PC-9 (cell line): ENCODE results near the gene ANO2. TPM values are rescaled to one million over a fixed set of nuclear protein-coding genes. Genes with fewer than 3 reads are reported as not detected.
A peak's percentile ranks its signal among the peaks of the same experiment; 100 is the strongest.

Experiments used
- BruUV-seq: library from RNA; stranded (reverse); fragments of 400-500 nt; replicated peaks from 2 replicates; lab custom pipeline; 2021; lab: Mats Ljungman, UMichigan
- CTCF ChIA-PET: fragments of 300-600 bp; sonication (Branson Sonifier 250); formaldehyde crosslinking; loops from one replicate; lab custom pipeline; 2022; ENCODE audit warnings: antibody characterized with exemption; lab: Charles Lee
- POLR2A ChIA-PET: fragments of 300-600 bp; sonication (Branson Sonifier 250); formaldehyde crosslinking; loops from one replicate; lab custom pipeline; 2022; ENCODE audit warnings: antibody characterized with exemption; ENCODE audit not compliant: unreplicated experiment; lab: Charles Lee
- DNase-seq, 2 experiments: peaks; one replicate each; pipeline versions ENCODE4 v3.0.0 to v3.0.0-alpha.2; 2015 to 2022; ENCODE audit warnings: mixed read lengths in 1 of 2
- H2AFZ ChIP-seq: fragments of 200-600 bp; sonication (generic); 2 replicates; pipeline ENCODE4 v1.8.1; 2017; ENCODE audit warnings: antibody characterized with exemption
- H3F3A ChIP-seq: fragments of 200-600 bp; sonication (generic); 2 replicates; pipeline ENCODE4 v1.8.1; 2017; ENCODE audit warnings: antibody characterized with exemption, mild to moderate bottlenecking, low read depth; ENCODE audit not compliant: insufficient read depth
- H3K27ac ChIP-seq: fragments of 200-600 bp; sonication (generic); 2 replicates; pipeline ENCODE4 v1.6.1; 2016; ENCODE audit warnings: mixed run types
- H3K27me3 ChIP-seq: fragments of 200-600 bp; sonication (generic); 2 replicates; pipeline ENCODE4 v1.6.1; 2016; ENCODE audit warnings: low read depth, mixed run types; ENCODE audit not compliant: insufficient read depth
- H3K36me3 ChIP-seq: fragments of 200-600 bp; sonication (generic); 2 replicates; pipeline ENCODE4 v1.6.1; 2016; ENCODE audit warnings: low read depth, mixed run types
- H3K4me1 ChIP-seq: fragments of 200-600 bp; sonication (generic); replicated peaks from 2 replicates; pipeline ENCODE4 v1.6.1; 2016; ENCODE audit warnings: mixed run types; ENCODE audit not compliant: insufficient read depth
- H3K4me2 ChIP-seq: fragments of 200-600 bp; sonication (generic); 2 replicates; pipeline ENCODE4 v1.6.1; 2017; ENCODE audit warnings: mixed run types
- H3K4me3 ChIP-seq: fragments of 200-600 bp; sonication (generic); 2 replicates; pipeline ENCODE4 v1.6.1; 2016; ENCODE audit warnings: mixed run types
- H3K79me2 ChIP-seq: fragments of 200-600 bp; sonication (generic); 2 replicates; pipeline ENCODE4 v1.6.1; 2017; ENCODE audit warnings: low read depth, mixed run types
- H3K9me2 ChIP-seq: fragments of 200-600 bp; sonication (generic); 2 replicates; pipeline ENCODE4 v1.8.1; 2017; ENCODE audit warnings: mild to moderate bottlenecking; ENCODE audit not compliant: insufficient read depth
- H3K9me3 ChIP-seq: fragments of 200-600 bp; sonication (generic); 2 replicates; pipeline ENCODE4 v1.8.1; 2016; ENCODE audit warnings: low read depth; ENCODE audit not compliant: insufficient read depth
- H4K20me1 ChIP-seq: fragments of 200-600 bp; sonication (generic); 2 replicates; pipeline ENCODE4 v1.8.1; 2017; ENCODE audit not compliant: insufficient read depth
- EZH2 ChIP-seq: fragments of 200-600 bp; sonication (generic); IDR thresholded peaks from 2 replicates; pipeline ENCODE4 v1.8.0; 2017; ENCODE audit warnings: antibody characterized with exemption, low read depth
- intact Hi-C: fragments of 100-400 bp; cut with micrococcal nuclease; formaldehyde crosslinking; loops from one replicate; pipeline ENCODE4 v1.10.0; 2022; ENCODE audit not compliant: unreplicated experiment
- total RNA-seq: library from RNA; stranded (reverse); gene quantifications from 2 replicates; pipeline ENCODE4 v1.2.3, GENCODE V29; 2021
- TF ChIP-seq, protein P1 (sequence below): fragments of 200-600 bp; sonication (generic); conservative IDR thresholded peaks from 2 replicates; pipeline ENCODE4 v1.6.1; 2017; ENCODE audit warnings: mixed run types, antibody characterized with exemption, mild to moderate bottlenecking, moderate library complexity

ANO2 gene
- total RNA-seq, 1 experiment from 2014 or later = not detected

DNA sequence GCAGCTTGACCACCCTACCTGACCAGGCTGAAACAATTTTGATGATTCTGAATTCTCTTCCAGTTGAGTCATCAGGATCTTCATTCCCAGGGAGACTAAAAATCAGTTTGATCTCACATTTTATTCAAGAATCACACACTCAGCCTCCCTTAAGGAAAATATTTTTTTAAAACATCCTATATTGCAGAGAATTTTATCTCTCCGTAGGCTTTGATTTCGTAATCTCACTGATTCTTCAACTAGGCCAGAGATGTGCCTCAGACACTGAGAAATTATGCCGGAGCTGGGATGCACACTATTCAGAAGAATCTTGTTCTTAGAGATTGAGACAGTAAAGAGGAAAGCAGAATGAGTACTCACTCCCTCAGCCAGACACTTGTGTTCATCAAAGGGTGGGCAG, 7.0 kb upstream of the ANO2 start:
- POLR2A ChIA-PET = no interaction called here
- H3K9me2 ChIP-seq = no peaks in the 10 kb centered on the region
- no peaks in the 10 kb centered on the region for H4K20me1 ChIP-seq
- peaks cover 83% of the 10 kb centered on the region for H3K27me3 ChIP-seq
- H3F3A ChIP-seq = no peaks in the 10 kb centered on the region
- BruUV-seq = no TSS peak
- intact Hi-C loops = no loop called here
- peak in 1 of 2 experiments; percentile 20 for DNase-seq
- H3K79me2 ChIP-seq = no peaks in the 10 kb centered on the region
- TF ChIP-seq, protein P1, sequence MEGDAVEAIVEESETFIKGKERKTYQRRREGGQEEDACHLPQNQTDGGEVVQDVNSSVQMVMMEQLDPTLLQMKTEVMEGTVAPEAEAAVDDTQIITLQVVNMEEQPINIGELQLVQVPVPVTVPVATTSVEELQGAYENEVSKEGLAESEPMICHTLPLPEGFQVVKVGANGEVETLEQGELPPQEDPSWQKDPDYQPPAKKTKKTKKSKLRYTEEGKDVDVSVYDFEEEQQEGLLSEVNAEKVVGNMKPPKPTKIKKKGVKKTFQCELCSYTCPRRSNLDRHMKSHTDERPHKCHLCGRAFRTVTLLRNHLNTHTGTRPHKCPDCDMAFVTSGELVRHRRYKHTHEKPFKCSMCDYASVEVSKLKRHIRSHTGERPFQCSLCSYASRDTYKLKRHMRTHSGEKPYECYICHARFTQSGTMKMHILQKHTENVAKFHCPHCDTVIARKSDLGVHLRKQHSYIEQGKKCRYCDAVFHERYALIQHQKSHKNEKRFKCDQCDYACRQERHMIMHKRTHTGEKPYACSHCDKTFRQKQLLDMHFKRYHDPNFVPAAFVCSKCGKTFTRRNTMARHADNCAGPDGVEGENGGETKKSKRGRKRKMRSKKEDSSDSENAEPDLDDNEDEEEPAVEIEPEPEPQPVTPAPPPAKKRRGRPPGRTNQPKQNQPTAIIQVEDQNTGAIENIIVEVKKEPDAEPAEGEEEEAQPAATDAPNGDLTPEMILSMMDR = no peak
- no peak for TF ChIP-seq EZH2
- CTCF ChIA-PET = no interaction called here
- H3K27ac ChIP-seq = no peak overlapping the region
- no peak overlapping the region for H2AFZ ChIP-seq
- no peaks in the 10 kb centered on the region for H3K4me1 ChIP-seq
- H3K4me2 ChIP-seq = no peak overlapping the region
- H3K4me3 ChIP-seq = no peak overlapping the region
- H3K36me3 ChIP-seq = no peaks in the 10 kb centered on the region
- H3K9me3 ChIP-seq = no peaks in the 10 kb centered on the region

DNA sequence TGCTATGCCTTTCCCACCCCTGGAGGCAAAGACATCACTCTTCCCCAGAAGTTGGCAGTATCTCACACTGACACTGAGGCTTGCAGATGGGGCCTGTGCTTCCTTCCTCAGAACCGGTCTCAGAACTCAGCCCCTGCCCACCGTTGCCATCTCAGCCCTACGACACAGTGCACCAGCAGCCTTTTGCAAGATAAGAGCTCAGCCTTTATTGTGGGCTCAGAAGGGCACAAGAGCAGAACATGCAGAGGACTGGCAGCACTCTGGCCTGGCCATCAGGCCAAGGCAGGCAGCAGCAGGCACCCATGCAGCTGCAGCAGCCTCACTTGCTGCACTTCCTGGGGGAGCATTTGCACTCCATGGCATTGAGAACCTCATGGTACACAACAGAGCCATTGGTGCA, 3.6 kb upstream of the ANO2 start:
- no peaks in the 10 kb centered on the region for H3K9me2 ChIP-seq
- CTCF ChIA-PET = no interaction called here
- no peak overlapping the region for H2AFZ ChIP-seq
- no peaks in the 10 kb centered on the region for H3F3A ChIP-seq
- no peaks in the 10 kb centered on the region for H4K20me1 ChIP-seq
- no TSS peak for BruUV-seq
- TF ChIP-seq, protein P1 = no peak
- no peak for TF ChIP-seq EZH2
- no peak overlapping the region for H3K4me3 ChIP-seq
- DNase-seq = no peak
- H3K36me3 ChIP-seq = no peaks in the 10 kb centered on the region
- no peaks in the 10 kb centered on the region for H3K9me3 ChIP-seq
- POLR2A ChIA-PET = no interaction called here
- H3K27ac ChIP-seq = no peak overlapping the region
- H3K79me2 ChIP-seq = no peaks in the 10 kb centered on the region
- H3K27me3 ChIP-seq = peaks cover 100% of the 10 kb centered on the region
- no peak overlapping the region for H3K4me2 ChIP-seq
- H3K4me1 ChIP-seq = no peaks in the 10 kb centered on the region
- intact Hi-C loops = no loop called here

DNA sequence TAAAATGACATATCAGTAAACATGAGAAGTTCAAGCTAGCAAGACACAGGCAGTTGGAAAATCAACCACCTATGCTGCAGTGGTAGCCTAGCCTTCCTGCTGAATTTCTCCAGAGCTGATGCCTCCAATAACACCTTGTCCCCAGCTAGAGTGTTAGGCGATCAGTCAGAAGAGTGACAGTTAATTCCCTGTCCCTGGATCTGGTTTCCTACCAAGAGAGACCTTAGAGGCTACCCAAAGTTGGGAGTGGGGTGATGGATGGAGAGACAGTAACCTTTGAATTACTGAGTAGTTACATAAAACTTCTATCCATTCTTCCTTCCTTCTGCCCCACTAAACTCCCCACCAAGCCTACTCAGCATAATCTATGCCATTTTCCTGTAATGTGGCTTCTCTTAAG, 1.9 kb upstream of the ANO2 start:
- no peaks in the 10 kb centered on the region for H4K20me1 ChIP-seq
- BruUV-seq = no TSS peak

More for the DNA sequence above, 1.9 kb upstream of the ANO2 start:
- H3K79me2 ChIP-seq = no peaks in the 10 kb centered on the region
- H3K9me2 ChIP-seq = no peaks in the 10 kb centered on the region
- no peak overlapping the region for H3K4me3 ChIP-seq
- H3K36me3 ChIP-seq = no peaks in the 10 kb centered on the region
- TF ChIP-seq, protein P1 = no peak
- TF ChIP-seq EZH2 = no peak
- intact Hi-C loops = no loop called here
- H3K27me3 ChIP-seq = peaks cover 100% of the 10 kb centered on the region
- no peak overlapping the region for H3K27ac ChIP-seq
- no peak overlapping the region for H2AFZ ChIP-seq
- H3F3A ChIP-seq = no peaks in the 10 kb centered on the region
- H3K4me2 ChIP-seq = no peak overlapping the region
- ChIA-PET POLR2A (no interaction called here), CTCF (interaction anchor here (0.6 kb wide), 1 partner anchor 42 kb away, joined by 3 read pairs; no protein-coding TSS in a partner anchor)
- no peaks in the 10 kb centered on the region for H3K4me1 ChIP-seq
- peak in 1 of 2 experiments; percentile 27 for DNase-seq
- H3K9me3 ChIP-seq = no peaks in the 10 kb centered on the region
